ENCODE data around the gene PPP2R3B. TPM values are rescaled to one million over a fixed set of nuclear protein-coding genes. Genes with fewer than 3 reads are reported as not detected.

The PPP2R3B gene
- total and polyA plus RNA-seq, 2 of the 13 experiments (the other 11 are each of a cell fraction or from before 2014, with no cell fraction given): 17.0 to 21.4 TPM

DNA sequence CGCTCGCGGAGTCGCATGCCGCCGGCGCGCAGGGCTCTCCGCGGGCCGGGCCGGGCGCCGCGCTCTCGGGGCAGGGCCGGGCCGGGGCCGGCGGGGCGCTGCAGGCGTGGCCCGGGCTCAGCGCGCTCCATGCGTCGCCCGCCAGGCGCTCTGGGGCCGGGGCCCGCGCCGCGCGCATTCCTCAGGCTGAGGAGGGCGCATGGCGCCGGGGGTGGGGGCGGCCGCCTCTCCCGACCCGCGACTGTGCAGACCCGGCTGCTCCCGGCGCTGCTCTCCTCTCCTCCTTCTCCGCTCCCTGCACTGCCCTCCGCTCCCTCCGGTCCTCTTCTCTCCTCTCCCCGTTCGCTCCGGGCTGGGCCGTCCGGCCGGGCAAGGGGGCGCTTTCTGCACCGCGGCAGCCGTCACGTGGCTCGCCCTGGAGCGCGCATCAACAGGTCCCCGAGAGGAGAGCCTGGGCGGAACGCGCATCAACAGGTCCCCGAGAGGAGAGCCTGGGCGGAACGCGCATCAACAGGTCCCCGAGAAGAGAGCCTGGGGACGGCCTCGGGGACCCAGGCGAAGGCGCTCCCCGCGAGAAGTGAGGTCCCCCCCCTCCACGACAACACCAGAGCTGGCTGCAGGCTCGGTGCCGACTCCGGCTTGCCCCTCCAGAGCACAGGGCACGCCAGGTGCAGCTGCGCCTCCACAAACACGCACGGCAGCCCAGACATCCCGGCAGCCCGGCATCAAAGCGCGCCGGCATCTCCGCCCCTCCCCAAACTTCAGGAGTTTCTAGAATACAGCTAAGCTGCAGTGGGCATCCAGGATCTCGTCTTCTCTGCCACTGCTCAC, 12.9 kb downstream of the PPP2R3B start (continued):
- TF ChIP-seq, protein P1, sequence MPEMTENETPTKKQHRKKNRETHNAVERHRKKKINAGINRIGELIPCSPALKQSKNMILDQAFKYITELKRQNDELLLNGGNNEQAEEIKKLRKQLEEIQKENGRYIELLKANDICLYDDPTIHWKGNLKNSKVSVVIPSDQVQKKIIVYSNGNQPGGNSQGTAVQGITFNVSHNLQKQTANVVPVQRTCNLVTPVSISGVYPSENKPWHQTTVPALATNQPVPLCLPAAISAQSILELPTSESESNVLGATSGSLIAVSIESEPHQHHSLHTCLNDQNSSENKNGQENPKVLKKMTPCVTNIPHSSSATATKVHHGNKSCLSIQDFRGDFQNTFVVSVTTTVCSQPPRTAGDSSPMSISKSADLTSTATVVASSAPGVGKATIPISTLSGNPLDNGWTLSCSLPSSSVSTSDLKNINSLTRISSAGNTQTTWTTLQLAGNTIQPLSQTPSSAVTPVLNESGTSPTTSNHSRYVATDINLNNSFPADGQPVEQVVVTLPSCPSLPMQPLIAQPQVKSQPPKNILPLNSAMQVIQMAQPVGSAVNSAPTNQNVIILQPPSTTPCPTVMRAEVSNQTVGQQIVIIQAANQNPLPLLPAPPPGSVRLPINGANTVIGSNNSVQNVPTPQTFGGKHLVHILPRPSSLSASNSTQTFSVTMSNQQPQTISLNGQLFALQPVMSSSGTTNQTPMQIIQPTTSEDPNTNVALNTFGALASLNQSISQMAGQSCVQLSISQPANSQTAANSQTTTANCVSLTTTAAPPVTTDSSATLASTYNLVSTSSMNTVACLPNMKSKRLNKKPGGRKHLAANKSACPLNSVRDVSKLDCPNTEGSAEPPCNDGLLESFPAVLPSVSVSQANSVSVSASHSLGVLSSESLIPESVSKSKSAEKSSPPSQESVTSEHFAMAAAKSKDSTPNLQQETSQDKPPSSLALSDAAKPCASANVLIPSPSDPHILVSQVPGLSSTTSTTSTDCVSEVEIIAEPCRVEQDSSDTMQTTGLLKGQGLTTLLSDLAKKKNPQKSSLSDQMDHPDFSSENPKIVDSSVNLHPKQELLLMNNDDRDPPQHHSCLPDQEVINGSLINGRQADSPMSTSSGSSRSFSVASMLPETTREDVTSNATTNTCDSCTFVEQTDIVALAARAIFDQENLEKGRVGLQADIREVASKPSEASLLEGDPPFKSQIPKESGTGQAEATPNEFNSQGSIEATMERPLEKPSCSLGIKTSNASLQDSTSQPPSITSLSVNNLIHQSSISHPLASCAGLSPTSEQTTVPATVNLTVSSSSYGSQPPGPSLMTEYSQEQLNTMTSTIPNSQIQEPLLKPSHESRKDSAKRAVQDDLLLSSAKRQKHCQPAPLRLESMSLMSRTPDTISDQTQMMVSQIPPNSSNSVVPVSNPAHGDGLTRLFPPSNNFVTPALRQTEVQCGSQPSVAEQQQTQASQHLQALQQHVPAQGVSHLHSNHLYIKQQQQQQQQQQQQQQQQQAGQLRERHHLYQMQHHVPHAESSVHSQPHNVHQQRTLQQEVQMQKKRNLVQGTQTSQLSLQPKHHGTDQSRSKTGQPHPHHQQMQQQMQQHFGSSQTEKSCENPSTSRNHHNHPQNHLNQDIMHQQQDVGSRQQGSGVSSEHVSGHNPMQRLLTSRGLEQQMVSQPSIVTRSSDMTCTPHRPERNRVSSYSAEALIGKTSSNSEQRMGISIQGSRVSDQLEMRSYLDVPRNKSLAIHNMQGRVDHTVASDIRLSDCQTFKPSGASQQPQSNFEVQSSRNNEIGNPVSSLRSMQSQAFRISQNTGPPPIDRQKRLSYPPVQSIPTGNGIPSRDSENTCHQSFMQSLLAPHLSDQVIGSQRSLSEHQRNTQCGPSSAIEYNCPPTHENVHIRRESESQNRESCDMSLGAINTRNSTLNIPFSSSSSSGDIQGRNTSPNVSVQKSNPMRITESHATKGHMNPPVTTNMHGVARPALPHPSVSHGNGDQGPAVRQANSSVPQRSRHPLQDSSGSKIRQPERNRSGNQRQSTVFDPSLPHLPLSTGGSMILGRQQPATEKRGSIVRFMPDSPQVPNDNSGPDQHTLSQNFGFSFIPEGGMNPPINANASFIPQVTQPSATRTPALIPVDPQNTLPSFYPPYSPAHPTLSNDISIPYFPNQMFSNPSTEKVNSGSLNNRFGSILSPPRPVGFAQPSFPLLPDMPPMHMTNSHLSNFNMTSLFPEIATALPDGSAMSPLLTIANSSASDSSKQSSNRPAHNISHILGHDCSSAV (CRISPR knock-in tag; IDR thresholded peaks at IDR 0.05; ENCODE audit: borderline replicate concordance): no peak
- TF ChIP-seq, protein P2, sequence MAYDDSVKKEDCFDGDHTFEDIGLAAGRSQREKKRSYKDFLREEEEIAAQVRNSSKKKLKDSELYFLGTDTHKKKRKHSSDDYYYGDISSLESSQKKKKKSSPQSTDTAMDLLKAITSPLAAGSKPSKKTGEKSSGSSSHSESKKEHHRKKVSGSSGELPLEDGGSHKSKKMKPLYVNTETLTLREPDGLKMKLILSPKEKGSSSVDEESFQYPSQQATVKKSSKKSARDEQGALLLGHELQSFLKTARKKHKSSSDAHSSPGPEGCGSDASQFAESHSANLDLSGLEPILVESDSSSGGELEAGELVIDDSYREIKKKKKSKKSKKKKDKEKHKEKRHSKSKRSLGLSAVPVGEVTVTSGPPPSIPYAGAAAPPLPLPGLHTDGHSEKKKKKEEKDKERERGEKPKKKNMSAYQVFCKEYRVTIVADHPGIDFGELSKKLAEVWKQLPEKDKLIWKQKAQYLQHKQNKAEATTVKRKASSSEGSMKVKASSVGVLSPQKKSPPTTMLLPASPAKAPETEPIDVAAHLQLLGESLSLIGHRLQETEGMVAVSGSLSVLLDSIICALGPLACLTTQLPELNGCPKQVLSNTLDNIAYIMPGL (CRISPR knock-in tag; IDR thresholded peaks at IDR 0.05; ENCODE audit: borderline replicate concordance in 1 of 2, low read depth in 1 of 2): peak in 1 of 2 experiments; percentile 65; a peak in 1 of 4 replicates
- no peak for TF ChIP-seq HMGA1 (CRISPR knock-in tag; conservative IDR thresholded peaks at IDR 0.05)
- TF ChIP-seq NR2F1 (CRISPR knock-in tag; IDR thresholded peaks at IDR 0.05): no peak
- no peak for TF ChIP-seq ZNF781 (CRISPR knock-in tag; IDR thresholded peaks at IDR 0.05; ENCODE audit: borderline replicate concordance, not compliant biosample characterization)
- TF ChIP-seq, protein P3, sequence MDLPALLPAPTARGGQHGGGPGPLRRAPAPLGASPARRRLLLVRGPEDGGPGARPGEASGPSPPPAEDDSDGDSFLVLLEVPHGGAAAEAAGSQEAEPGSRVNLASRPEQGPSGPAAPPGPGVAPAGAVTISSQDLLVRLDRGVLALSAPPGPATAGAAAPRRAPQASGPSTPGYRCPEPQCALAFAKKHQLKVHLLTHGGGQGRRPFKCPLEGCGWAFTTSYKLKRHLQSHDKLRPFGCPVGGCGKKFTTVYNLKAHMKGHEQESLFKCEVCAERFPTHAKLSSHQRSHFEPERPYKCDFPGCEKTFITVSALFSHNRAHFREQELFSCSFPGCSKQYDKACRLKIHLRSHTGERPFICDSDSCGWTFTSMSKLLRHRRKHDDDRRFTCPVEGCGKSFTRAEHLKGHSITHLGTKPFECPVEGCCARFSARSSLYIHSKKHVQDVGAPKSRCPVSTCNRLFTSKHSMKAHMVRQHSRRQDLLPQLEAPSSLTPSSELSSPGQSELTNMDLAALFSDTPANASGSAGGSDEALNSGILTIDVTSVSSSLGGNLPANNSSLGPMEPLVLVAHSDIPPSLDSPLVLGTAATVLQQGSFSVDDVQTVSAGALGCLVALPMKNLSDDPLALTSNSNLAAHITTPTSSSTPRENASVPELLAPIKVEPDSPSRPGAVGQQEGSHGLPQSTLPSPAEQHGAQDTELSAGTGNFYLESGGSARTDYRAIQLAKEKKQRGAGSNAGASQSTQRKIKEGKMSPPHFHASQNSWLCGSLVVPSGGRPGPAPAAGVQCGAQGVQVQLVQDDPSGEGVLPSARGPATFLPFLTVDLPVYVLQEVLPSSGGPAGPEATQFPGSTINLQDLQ (CRISPR knock-in tag; IDR thresholded peaks at IDR 0.05): no peak
- no peak for TF ChIP-seq AGO1 (IDR thresholded peaks at IDR 0.05; ENCODE audit: low read depth, low read length, poor library complexity, severe bottlenecking)
- TF ChIP-seq NFRKB (IDR thresholded peaks at IDR 0.05): no peak
- TF ChIP-seq ZNF674 (CRISPR knock-in tag; IDR thresholded peaks at IDR 0.05; ENCODE audit: low read depth): no peak
- no peak for TF ChIP-seq NFIC (IDR thresholded peaks at IDR 0.05; ENCODE audit: low read length)

Measured in HepG2 (cell line).